DOHH2 (cell line): Measurements from ENCODE around the gene IFNA1.
"Not testable (repeated sequence)": the region's sequence is repeated elsewhere in the genome, so short reads cannot be mapped to it uniquely, and the experiment has no call there.

Experiments used
- H3F3A ChIP-seq: fragments of 200-600 bp; sonication (generic), shearing (Covaris generic); 2 replicates; pipeline ENCODE4 v1.6.0; 2016; ENCODE audit warnings: antibody characterized with exemption, mild to moderate bottlenecking; ENCODE audit not compliant: control insufficient read depth, insufficient read depth
- H3K27ac ChIP-seq: fragments of 200-600 bp; sonication (generic); 2 replicates; pipeline ENCODE4 v1.5.1; 2014; ENCODE audit warnings: low read depth, mild to moderate bottlenecking, low read length, moderate library complexity
- H3K27me3 ChIP-seq: fragments of 200-600 bp; sonication (generic); 2 replicates; pipeline ENCODE4 v1.6.1; 2014; ENCODE audit warnings: mild to moderate bottlenecking, low read length, mixed read lengths; ENCODE audit not compliant: control insufficient read depth
- H3K36me3 ChIP-seq: fragments of 200-600 bp; sonication (generic); 2 replicates; pipeline ENCODE4 v1.6.1; 2014; ENCODE audit warnings: mild to moderate bottlenecking, low read length, moderate library complexity, mixed read lengths; ENCODE audit not compliant: control insufficient read depth
- H3K4me1 ChIP-seq: fragments of 200-600 bp; sonication (generic); 2 replicates; pipeline ENCODE4 v1.6.1; 2014; ENCODE audit warnings: mild to moderate bottlenecking, low read length, mixed read lengths; ENCODE audit not compliant: control insufficient read depth
- H3K4me2 ChIP-seq: fragments of 200-600 bp; sonication (generic); 2 replicates; pipeline ENCODE4 v1.6.0; 2014; ENCODE audit warnings: mild to moderate bottlenecking, low read length, moderate library complexity
- H3K4me3 ChIP-seq: fragments of 200-600 bp; sonication (generic); 2 replicates; pipeline ENCODE4 v1.5.1; 2014; ENCODE audit warnings: mild to moderate bottlenecking, low read length, mixed read lengths
- H3K79me2 ChIP-seq: fragments of 200-600 bp; sonication (generic); 2 replicates; pipeline ENCODE4 v1.6.1; 2014; ENCODE audit warnings: mild to moderate bottlenecking, low read length, mixed read lengths; ENCODE audit not compliant: control insufficient read depth
- H3K9me2 ChIP-seq: fragments of 200-600 bp; sonication (generic); replicated peaks from 2 replicates; pipeline ENCODE4 v1.6.1; 2014; ENCODE audit warnings: mild to moderate bottlenecking, low read length, mixed read lengths; ENCODE audit not compliant: control insufficient read depth
- H3K9me3 ChIP-seq: fragments of 200-600 bp; sonication (generic); 2 replicates; pipeline ENCODE4 v1.6.1; 2014; ENCODE audit warnings: antibody characterized with exemption, low read length, mixed read lengths; ENCODE audit not compliant: control insufficient read depth, insufficient read depth
- H4K20me1 ChIP-seq: fragments of 200-600 bp; sonication (generic); 2 replicates; pipeline ENCODE4 v1.6.0; 2014; ENCODE audit warnings: low read depth, mild to moderate bottlenecking, antibody characterized with exemption, low read length, moderate library complexity; ENCODE audit not compliant: control insufficient read depth, insufficient read depth
- EZH2phosphoT487 ChIP-seq: fragments of 200-600 bp; sonication (generic); IDR thresholded peaks from 2 replicates; pipeline ENCODE4 v1.6.1; 2017; ENCODE audit warnings: borderline replicate concordance, mild to moderate bottlenecking, antibody characterized with exemption, low read length, moderate library complexity, mixed read lengths
- TF ChIP-seq, protein P1 (sequence below): fragments of 200-600 bp; sonication (generic); IDR thresholded peaks from one replicate; pipeline ENCODE4 v1.5.1; 2014; ENCODE audit warnings: antibody characterized with exemption, mild to moderate bottlenecking, low read depth, low read length; ENCODE audit not compliant: poor library complexity, severe bottlenecking

Gene IFNA1

DNA sequence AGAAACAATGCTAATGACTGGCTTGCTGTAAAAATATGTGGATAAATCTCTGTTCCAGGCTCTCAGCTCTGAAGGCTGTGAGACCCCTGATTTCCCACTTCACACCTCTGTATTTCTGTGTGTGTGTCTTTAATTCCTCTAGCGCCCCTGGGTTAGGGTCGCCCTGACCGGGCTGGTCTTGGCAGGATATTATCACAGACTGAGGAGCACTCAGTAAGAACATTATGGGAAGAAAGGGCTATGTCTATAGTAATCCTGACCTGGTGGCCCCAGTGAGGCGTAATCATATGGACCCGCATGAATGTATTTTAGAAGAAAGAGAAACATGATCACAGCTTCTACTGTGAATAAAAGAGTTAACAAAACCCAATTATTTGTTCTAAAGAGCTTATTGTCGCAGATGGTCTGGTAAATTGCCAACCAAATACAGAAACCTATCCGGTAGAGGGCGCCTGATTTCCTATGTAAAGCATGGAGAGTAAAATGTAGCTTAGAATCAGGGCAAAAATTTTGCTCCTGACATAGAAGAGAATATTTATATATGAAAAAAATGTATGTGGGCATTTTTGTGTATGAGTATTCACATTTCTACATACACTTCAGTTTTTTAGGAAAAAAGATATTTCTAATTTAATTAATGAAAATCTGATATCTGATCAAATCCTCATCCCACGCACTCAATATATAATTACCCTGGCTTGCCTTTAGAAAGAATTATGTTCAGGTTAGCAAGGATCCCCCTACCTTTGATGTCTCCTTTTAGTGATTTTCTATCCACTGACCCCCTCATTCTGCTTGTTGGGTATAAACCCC is 5.8 kb upstream of the IFNA1 start:
- no peaks in the 10 kb centered on the region for H4K20me1 ChIP-seq
- no peak overlapping the region for H3K4me2 ChIP-seq
- no peaks in the 10 kb centered on the region for H3K36me3 ChIP-seq
- no peak overlapping the region for H3K27ac ChIP-seq
- H3K9me3 ChIP-seq, result no peaks in the 10 kb centered on the region
- no peaks in the 10 kb centered on the region for H3K9me2 ChIP-seq
- H3K4me1 ChIP-seq, result no peaks in the 10 kb centered on the region
- H3K27me3 ChIP-seq, result peaks cover 24% of the 10 kb centered on the region
- TF ChIP-seq EZH2phosphoT487, result no peak
- TF ChIP-seq, protein P1, sequence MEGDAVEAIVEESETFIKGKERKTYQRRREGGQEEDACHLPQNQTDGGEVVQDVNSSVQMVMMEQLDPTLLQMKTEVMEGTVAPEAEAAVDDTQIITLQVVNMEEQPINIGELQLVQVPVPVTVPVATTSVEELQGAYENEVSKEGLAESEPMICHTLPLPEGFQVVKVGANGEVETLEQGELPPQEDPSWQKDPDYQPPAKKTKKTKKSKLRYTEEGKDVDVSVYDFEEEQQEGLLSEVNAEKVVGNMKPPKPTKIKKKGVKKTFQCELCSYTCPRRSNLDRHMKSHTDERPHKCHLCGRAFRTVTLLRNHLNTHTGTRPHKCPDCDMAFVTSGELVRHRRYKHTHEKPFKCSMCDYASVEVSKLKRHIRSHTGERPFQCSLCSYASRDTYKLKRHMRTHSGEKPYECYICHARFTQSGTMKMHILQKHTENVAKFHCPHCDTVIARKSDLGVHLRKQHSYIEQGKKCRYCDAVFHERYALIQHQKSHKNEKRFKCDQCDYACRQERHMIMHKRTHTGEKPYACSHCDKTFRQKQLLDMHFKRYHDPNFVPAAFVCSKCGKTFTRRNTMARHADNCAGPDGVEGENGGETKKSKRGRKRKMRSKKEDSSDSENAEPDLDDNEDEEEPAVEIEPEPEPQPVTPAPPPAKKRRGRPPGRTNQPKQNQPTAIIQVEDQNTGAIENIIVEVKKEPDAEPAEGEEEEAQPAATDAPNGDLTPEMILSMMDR, result peak; percentile 61
- H3K4me3 ChIP-seq, result no peak overlapping the region
- H3K79me2 ChIP-seq, result no peaks in the 10 kb centered on the region
- no peaks in the 10 kb centered on the region for H3F3A ChIP-seq

DNA sequence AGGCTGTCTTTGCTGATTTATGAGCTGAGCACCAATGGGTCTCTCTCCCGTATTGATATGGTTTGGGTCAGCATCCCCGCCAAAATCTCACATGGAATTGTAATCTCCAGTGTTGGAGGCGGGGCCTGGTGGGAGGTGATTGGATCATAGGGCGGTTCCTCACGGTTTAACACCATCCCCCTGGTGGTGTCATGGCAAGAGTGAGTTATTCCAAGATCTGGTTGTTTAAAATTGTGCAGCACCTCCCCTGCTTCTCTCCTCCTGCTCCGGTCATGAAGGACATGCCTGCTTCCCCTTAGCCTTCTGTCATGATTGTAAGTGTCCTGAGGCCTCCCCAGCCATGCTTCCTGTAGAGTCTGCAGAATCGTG is 5.2 kb upstream of the IFNA1 start:
- peaks cover 24% of the 10 kb centered on the region for H3K27me3 ChIP-seq
- H3K27ac ChIP-seq, H3K9me2 ChIP-seq, H3K9me3 ChIP-seq, H3K4me1 ChIP-seq, H3K79me2 ChIP-seq, H3K36me3 ChIP-seq, H3F3A ChIP-seq, H3K4me2 ChIP-seq, H4K20me1 ChIP-seq, H3K4me3 ChIP-seq: not testable (repeated sequence)

DNA sequence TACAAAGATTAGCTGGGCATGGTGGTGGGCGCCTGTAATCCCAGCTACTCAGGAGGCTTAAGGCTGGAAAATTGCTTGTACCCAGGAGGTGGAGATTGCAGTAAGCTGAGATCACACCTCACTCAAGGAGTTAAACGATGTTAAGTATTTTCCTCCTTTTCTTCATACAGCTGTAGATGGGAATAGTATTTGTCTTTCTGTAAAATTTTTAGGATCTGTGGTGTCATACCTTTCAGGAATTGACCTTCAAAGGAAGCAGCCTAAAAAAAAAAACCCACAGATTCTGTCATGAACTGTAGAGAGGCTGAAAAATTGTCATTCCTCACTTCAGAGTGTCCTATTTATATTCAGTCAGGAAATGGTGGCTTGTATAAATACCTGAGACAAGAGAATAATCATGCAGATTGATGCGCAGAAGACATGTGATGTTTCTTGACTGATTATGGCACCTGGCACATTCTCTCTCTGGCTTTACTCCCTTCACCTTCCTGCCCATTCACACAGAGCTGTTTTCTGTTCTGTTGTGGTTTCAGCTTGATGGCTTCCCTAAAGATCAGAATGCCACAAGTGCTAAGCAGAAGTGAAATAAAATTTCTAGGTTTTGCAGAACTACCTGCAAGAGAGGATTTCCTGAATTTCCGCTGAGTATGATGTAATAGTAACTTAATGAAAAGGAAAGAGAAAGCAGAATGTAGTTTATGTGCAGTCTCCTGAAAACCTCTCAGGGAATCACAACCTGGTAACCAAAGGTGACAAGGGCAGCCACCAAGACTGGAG is 3.8 kb downstream of the IFNA1 start:
- peaks cover 9% of the 10 kb centered on the region; the same call in 1 of the 2 replicates for H3K27me3 ChIP-seq
- H3K9me3 ChIP-seq, result no peaks in the 10 kb centered on the region
- no peak for TF ChIP-seq EZH2phosphoT487
- TF ChIP-seq, protein P1, result no peak
- H3K4me1 ChIP-seq, result no peaks in the 10 kb centered on the region
- H3K4me3 ChIP-seq, result no peak overlapping the region
- no peaks in the 10 kb centered on the region for H3K79me2 ChIP-seq
- H3F3A ChIP-seq, result no peaks in the 10 kb centered on the region
- no peak overlapping the region for H3K4me2 ChIP-seq
- no peaks in the 10 kb centered on the region for H3K36me3 ChIP-seq
- H3K9me2 ChIP-seq, result no peaks in the 10 kb centered on the region
- no peak overlapping the region for H3K27ac ChIP-seq
- no peaks in the 10 kb centered on the region for H4K20me1 ChIP-seq

DNA sequence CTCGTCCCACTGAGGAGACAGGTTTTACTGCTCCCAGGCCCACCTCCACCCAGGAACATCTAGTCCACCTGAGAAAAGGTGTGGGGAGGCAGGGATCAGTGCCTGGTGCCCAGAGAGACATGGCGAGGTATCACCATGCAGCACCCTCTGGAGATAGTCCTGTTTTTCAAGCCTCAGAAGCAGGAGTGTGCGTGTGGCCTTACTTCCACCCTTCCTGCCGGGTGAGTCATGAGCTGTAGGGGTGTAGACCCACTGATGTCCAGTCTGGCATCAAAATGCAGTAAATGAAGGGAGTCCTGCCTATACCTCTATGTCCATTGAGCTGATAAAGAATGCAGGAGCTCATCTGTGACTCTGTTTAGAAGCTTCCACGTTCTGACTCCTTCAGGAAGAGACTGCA is 9.1 kb downstream of the IFNA1 start:
- H3K9me2 ChIP-seq, H3K36me3 ChIP-seq, H3K79me2 ChIP-seq, H4K20me1 ChIP-seq, H3K4me1 ChIP-seq, H3K9me3 ChIP-seq, H3K4me2 ChIP-seq, H3F3A ChIP-seq, H3K4me3 ChIP-seq, H3K27ac ChIP-seq: not testable (repeated sequence)
- H3K27me3 ChIP-seq, result peaks cover 16% of the 10 kb centered on the region
